GM23248 (cell line): ENCODE results near the gene HLCS. TPM values are rescaled to one million over a fixed set of nuclear protein-coding genes. Genes with fewer than 3 reads are reported as not detected.
A peak's percentile ranks its signal among the peaks of the same experiment; 100 is the strongest.

Source experiments
- DNase-seq: peaks from one replicate; pipeline ENCODE4 v3.0.0-alpha.2; 2015
- H2AFZ ChIP-seq: fragments of 200-600 bp; sonication (generic); 2 replicates; pipeline ENCODE4 v1.6.1; 2016; ENCODE audit warnings: antibody characterized with exemption
- H3F3A ChIP-seq: fragments of 200-600 bp; sonication (generic); 2 replicates; pipeline ENCODE4 v1.6.1; 2016; ENCODE audit warnings: mild to moderate bottlenecking, antibody characterized with exemption, mixed run types; ENCODE audit not compliant: insufficient read depth
- H3K27ac ChIP-seq: fragments of 200-600 bp; sonication (generic); 2 replicates; pipeline ENCODE4 v1.5.1; 2016; ENCODE audit warnings: mild to moderate bottlenecking
- H3K27me3 ChIP-seq: fragments of 200-600 bp; sonication (generic); replicated peaks from 2 replicates; pipeline ENCODE4 v1.6.1; 2016; ENCODE audit warnings: mild to moderate bottlenecking; ENCODE audit not compliant: insufficient read depth
- H3K36me3 ChIP-seq: fragments of 200-600 bp; sonication (generic); 2 replicates; pipeline ENCODE4 v1.6.1; 2016; ENCODE audit warnings: low read depth, mild to moderate bottlenecking
- H3K4me1 ChIP-seq: fragments of 200-600 bp; sonication (generic); 2 replicates; pipeline ENCODE4 v1.6.1; 2016; ENCODE audit warnings: mild to moderate bottlenecking; ENCODE audit not compliant: insufficient read depth
- H3K4me2 ChIP-seq: fragments of 200-600 bp; sonication (generic); one replicate; pipeline ENCODE4 v1.6.1; 2016; ENCODE audit warnings: mild to moderate bottlenecking; ENCODE audit not compliant: unreplicated experiment
- H3K4me3 ChIP-seq: fragments of 200-600 bp; sonication (generic); 2 replicates; pipeline ENCODE4 v1.5.1; 2016; ENCODE audit warnings: mild to moderate bottlenecking
- H3K79me2 ChIP-seq: fragments of 200-600 bp; sonication (generic); 2 replicates; pipeline ENCODE4 v1.6.1; 2016; ENCODE audit warnings: mild to moderate bottlenecking; ENCODE audit not compliant: insufficient read depth
- H3K9ac ChIP-seq: fragments of 200-600 bp; sonication (generic); 2 replicates; pipeline ENCODE4 v1.6.1; 2016; ENCODE audit warnings: mild to moderate bottlenecking
- H3K9me2 ChIP-seq: fragments of 200-600 bp; sonication (generic); 2 replicates; pipeline ENCODE4 v1.6.1; 2016; ENCODE audit warnings: mixed run types, mild to moderate bottlenecking, moderate library complexity; ENCODE audit not compliant: insufficient read depth
- H3K9me3 ChIP-seq: fragments of 200-600 bp; sonication (generic); one replicate; pipeline ENCODE4 v1.6.1; 2017; ENCODE audit warnings: low read depth
- H4K20me1 ChIP-seq: fragments of 200-600 bp; sonication (generic); 2 replicates; pipeline ENCODE4 v1.6.0; 2016; ENCODE audit not compliant: insufficient read depth
- EZH2 ChIP-seq: fragments of 200-600 bp; sonication (generic); IDR thresholded peaks from 2 replicates; pipeline ENCODE4 v1.6.1; 2018; ENCODE audit warnings: antibody characterized with exemption, mild to moderate bottlenecking; ENCODE audit not compliant: insufficient read depth, poor library complexity, severe bottlenecking
- EZH2phosphoT487 ChIP-seq: fragments of 200-600 bp; sonication (generic); IDR thresholded peaks from 2 replicates; pipeline ENCODE4 v1.6.1; 2018; ENCODE audit warnings: antibody characterized with exemption, moderate library complexity, mild to moderate bottlenecking, low read depth; ENCODE audit not compliant: insufficient read depth
- WGBS, 2 experiments: methylation state at CpG; one replicate each; pipeline ENCODE4 v1.1.6; 2015 to 2017; ENCODE audit warnings: low lambda C conversion rate in 2 of 2, low coverage in 1 of 2; ENCODE audit errors: missing lambda C conversion rate in 2 of 2; 5-methylcytosine and 5-hydroxymethylcytosine counted together
- in situ Hi-C: fragments of 300-500 bp; cut with MboI; formaldehyde crosslinking; loops from 2 replicates; pipeline ENCODE4 v1.15.0; 2020
- polyA plus RNA-seq: library from polyadenylated mRNA; unstranded; fragments of >200 nt; fragmentation: Nextera tagmentation; extraction: Ambion mirVana; gene quantifications from 2 replicates; pipeline ENCODE4 v1.2.1, GENCODE V29; 2016
- total RNA-seq: library from RNA; depleted of rRNA; stranded (reverse); fragments of >200 nt; shearing (Covaris generic); gene quantifications from 2 replicates; pipeline ENCODE4 v1.2.3, GENCODE V29; 2014

Gene HLCS
- total and polyA plus RNA-seq, 2 experiments from 2014 or later, result 21.4 to 42.5 TPM

DNA sequence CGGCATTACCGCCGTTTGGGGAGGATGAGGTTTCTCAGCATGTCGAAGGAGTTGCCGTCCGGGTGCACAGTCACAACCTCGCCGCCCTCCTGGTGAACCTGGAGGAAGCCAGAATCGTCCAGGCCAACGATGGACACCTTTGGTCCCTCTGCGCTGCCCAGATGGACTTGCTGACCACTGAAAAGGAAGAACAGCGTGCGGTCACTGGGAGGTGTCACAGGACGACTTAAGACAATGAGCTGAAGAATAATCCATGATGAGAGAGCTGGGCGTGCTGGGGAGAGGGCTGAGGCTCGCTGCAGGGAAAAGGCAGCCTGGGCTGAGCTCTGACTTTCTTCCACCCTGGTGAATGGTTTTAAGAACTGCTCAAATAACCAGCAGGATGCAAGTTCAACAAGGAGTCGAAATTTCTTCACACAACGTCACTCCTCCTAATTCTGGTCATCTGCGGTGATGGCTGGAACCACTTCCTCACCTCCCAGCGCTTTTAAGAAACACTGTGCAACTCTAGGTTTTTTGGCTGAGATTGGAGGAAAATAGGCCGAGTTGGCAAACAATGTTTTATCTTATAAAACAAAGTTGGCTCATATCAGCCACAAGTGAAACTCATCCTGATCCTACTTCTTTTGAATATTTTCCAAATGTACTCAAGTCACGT lies 212.1 kb downstream of the HLCS start:
- H3K9me3 ChIP-seq, result no peaks in the 10 kb centered on the region
- H3K4me1 ChIP-seq, result peaks cover 10% of the 10 kb centered on the region
- H3K4me3 ChIP-seq, result no peak overlapping the region
- H3K9ac ChIP-seq, result no peak overlapping the region
- in situ Hi-C loops, result no loop called here
- H3K4me2 ChIP-seq, result no peak overlapping the region
- peaks cover 4% of the 10 kb centered on the region; the same call in 1 of the 2 replicates for H3K36me3 ChIP-seq
- no peak overlapping the region for H3K27ac ChIP-seq
- no peaks in the 10 kb centered on the region for H4K20me1 ChIP-seq
- H3F3A ChIP-seq, result no peaks in the 10 kb centered on the region; the same call in 1 of the 2 replicates
- H3K79me2 ChIP-seq, result no peaks in the 10 kb centered on the region
- no peaks in the 10 kb centered on the region for H3K27me3 ChIP-seq
- no peaks in the 10 kb centered on the region for H3K9me2 ChIP-seq
- WGBS, 2 experiments, result 96 to 97% methylated on average over 22 of the region's 22 CpGs
- DNase-seq, result no peak
- H2AFZ ChIP-seq, result no peak overlapping the region
- TF ChIP-seq EZH2 (no peak), EZH2phosphoT487 (no peak)

DNA sequence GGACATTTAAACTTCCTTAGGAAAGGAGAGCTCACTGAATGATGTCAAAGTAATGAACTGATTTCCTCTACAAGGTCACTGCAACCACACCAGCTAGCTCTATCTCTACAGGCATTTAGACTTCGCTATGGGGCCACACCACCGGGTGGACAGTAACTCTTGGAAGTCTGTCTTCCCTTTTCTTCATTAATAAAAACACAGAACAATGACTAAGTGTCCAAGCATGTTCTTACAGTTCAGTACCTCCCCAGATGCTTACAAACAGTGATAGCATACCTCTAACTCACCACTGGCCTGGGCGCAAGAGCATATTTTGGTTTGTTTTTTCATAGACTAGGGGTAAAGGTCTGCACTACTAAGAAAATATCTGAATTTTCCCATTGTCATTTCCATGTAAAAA lies 212.9 kb downstream of the HLCS start:
- peak overlapping the region; percentile 14 for H3K4me2 ChIP-seq
- H3K36me3 ChIP-seq, result no peaks in the 10 kb centered on the region
- no peaks in the 10 kb centered on the region for H3K27me3 ChIP-seq
- DNase-seq, result peak; percentile 46
- H3K9ac ChIP-seq, result no peak overlapping the region
- H3K9me3 ChIP-seq, result no peaks in the 10 kb centered on the region
- no peaks in the 10 kb centered on the region for H3K9me2 ChIP-seq
- H2AFZ ChIP-seq, result no peak overlapping the region
- H3K4me1 ChIP-seq, result peaks cover 10% of the 10 kb centered on the region
- TF ChIP-seq EZH2, result no peak
- no peak for TF ChIP-seq EZH2phosphoT487
- no peak overlapping the region for H3K27ac ChIP-seq
- no peaks in the 10 kb centered on the region; the same call in 1 of the 2 replicates for H3F3A ChIP-seq
- 56 to 58% methylated on average over 3 of the region's 3 CpGs for WGBS, 2 experiments
- in situ Hi-C loops, result no loop called here
- H4K20me1 ChIP-seq, result no peaks in the 10 kb centered on the region
- no peaks in the 10 kb centered on the region for H3K79me2 ChIP-seq
- no peak overlapping the region for H3K4me3 ChIP-seq

DNA sequence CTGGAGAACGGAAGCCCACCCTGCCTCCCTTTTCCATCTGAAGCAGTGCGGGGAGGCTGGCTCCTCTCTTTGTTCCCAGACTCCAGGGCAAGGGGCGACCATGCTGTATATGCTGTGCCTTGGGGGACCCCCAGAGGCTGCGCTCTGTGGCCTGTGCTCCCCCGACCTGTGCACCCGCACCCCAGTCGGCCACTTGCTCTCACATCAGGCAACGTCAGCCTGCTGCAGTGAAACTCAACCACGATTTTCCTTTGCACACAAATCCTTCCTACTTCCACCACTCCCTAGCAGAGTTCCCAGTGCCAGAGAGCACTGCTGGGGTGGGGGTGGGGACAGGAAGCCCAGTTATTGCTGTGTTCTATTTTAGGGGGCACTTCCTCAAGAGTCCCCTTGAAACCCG lies 215.1 kb downstream of the HLCS start:
- Histone ChIP-seq H3K36me3 (no peaks in the 10 kb centered on the region), H3K79me2 (no peaks in the 10 kb centered on the region), H3K27ac (no peak overlapping the region), H2AFZ (no peak overlapping the region), H3K9ac (no peak overlapping the region), H3K27me3 (no peaks in the 10 kb centered on the region), H3K4me1 (peaks cover 10% of the 10 kb centered on the region), H3K9me3 (no peaks in the 10 kb centered on the region), H3K4me3 (no peak overlapping the region), H3F3A (no peaks in the 10 kb centered on the region; the same call in 1 of the 2 replicates), H3K9me2 (no peaks in the 10 kb centered on the region), H3K4me2 (no peak overlapping the region), H4K20me1 (no peaks in the 10 kb centered on the region)
- 91 to 94% methylated on average over 8 to 10 of the region's 10 CpGs for WGBS, 2 experiments
- in situ Hi-C loops, result no loop called here
- no peak for TF ChIP-seq EZH2
- no peak for TF ChIP-seq EZH2phosphoT487
- no peak for DNase-seq

DNA sequence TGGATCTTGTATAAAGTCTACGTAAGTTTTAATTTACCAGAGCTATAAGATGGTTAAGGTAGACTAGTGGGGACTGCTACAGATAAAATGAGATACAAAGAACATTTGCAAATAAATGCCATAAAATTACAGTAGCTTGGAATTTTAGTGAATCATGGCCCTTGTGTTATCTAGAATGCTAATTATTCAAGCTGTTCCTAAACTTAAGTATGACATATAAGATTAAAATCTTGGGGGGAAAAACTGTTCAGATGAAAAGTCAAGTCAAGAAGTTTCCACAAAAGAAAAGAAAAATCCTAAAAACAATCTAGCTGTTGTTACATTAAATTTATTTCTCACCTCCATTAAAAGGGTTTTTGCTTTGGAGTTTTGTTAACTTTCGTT lies 215.9 kb downstream of the HLCS start:
- Histone ChIP-seq H4K20me1 (no peaks in the 10 kb centered on the region), H3K79me2 (no peaks in the 10 kb centered on the region), H3K4me3 (no peak overlapping the region), H2AFZ (no peak overlapping the region), H3K9ac (no peak overlapping the region), H3K4me1 (peaks cover 10% of the 10 kb centered on the region), H3K27me3 (no peaks in the 10 kb centered on the region), H3K9me2 (no peaks in the 10 kb centered on the region), H3K27ac (no peak overlapping the region), H3K36me3 (no peaks in the 10 kb centered on the region), H3F3A (no peaks in the 10 kb centered on the region; the same call in 1 of the 2 replicates), H3K9me3 (no peaks in the 10 kb centered on the region), H3K4me2 (no peak overlapping the region)
- in situ Hi-C loops, result no loop called here
- TF ChIP-seq EZH2 (no peak), EZH2phosphoT487 (no peak)
- no peak for DNase-seq
- WGBS, 2 experiments, result 100% methylated on average over 2 of the region's 2 CpGs
